ENCODE results near the gene SVOPL.
A peak's percentile ranks its signal among the peaks of the same experiment; 100 is the strongest.

Gene SVOPL

GRCh38 chr7:138726288-138726687 is 25.1 kb upstream of the SVOPL start:
- DNase-seq (ENCODE audit: low read depth) = no peak
- TF ChIP-seq, protein P1, sequence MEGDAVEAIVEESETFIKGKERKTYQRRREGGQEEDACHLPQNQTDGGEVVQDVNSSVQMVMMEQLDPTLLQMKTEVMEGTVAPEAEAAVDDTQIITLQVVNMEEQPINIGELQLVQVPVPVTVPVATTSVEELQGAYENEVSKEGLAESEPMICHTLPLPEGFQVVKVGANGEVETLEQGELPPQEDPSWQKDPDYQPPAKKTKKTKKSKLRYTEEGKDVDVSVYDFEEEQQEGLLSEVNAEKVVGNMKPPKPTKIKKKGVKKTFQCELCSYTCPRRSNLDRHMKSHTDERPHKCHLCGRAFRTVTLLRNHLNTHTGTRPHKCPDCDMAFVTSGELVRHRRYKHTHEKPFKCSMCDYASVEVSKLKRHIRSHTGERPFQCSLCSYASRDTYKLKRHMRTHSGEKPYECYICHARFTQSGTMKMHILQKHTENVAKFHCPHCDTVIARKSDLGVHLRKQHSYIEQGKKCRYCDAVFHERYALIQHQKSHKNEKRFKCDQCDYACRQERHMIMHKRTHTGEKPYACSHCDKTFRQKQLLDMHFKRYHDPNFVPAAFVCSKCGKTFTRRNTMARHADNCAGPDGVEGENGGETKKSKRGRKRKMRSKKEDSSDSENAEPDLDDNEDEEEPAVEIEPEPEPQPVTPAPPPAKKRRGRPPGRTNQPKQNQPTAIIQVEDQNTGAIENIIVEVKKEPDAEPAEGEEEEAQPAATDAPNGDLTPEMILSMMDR (IDR thresholded peaks at IDR 0.05; ENCODE audit: insufficient read depth, low read depth, low read length, missing control alignments) = peak; percentile 18

GRCh38 chr7:138720286-138720685 is 19.1 kb upstream of the SVOPL start:
- DNase-seq (ENCODE audit: low read depth) = no peak
- no peak overlapping the region for H3K4me3 ChIP-seq (ENCODE audit: low read depth, low read length)
- TF ChIP-seq, protein P1 (IDR thresholded peaks at IDR 0.05; ENCODE audit: insufficient read depth, low read depth, low read length, missing control alignments) = no peak

More at GRCh38 chr7:138726288-138726687, 25.1 kb upstream of the SVOPL start:
- no peak overlapping the region for H3K4me3 ChIP-seq (ENCODE audit: low read depth, low read length)

GRCh38 chr7:138716889-138717288 is 15.7 kb upstream of the SVOPL start:
- no peak for DNase-seq (ENCODE audit: low read depth)
- TF ChIP-seq, protein P1 (IDR thresholded peaks at IDR 0.05; ENCODE audit: insufficient read depth, low read depth, low read length, missing control alignments) = no peak

GRCh38 chr7:138713191-138713590 is 12.0 kb upstream of the SVOPL start:
- TF ChIP-seq, protein P1 (IDR thresholded peaks at IDR 0.05; ENCODE audit: insufficient read depth, low read depth, low read length, missing control alignments) = no peak
- peak; percentile 13 for DNase-seq (ENCODE audit: low read depth)
- no peak overlapping the region for H3K4me3 ChIP-seq (ENCODE audit: low read depth, low read length)

More at GRCh38 chr7:138716889-138717288, 15.7 kb upstream of the SVOPL start:
- no peak overlapping the region for H3K4me3 ChIP-seq (ENCODE audit: low read depth, low read length)

GRCh38 chr7:138712652-138713051 is 11.5 kb upstream of the SVOPL start:
- DNase-seq (ENCODE audit: low read depth) = no peak
- TF ChIP-seq, protein P1 (IDR thresholded peaks at IDR 0.05; ENCODE audit: insufficient read depth, low read depth, low read length, missing control alignments) = no peak
- no peak overlapping the region for H3K4me3 ChIP-seq (ENCODE audit: low read depth, low read length)

GRCh38 chr7:138710536-138711385 is 9.6 kb upstream of the SVOPL start:
- no peak for DNase-seq (ENCODE audit: low read depth)
- TF ChIP-seq, protein P1 (IDR thresholded peaks at IDR 0.05; ENCODE audit: insufficient read depth, low read depth, low read length, missing control alignments) = no peak
- no peak overlapping the region for H3K4me3 ChIP-seq (ENCODE audit: low read depth, low read length)

Measured in GM12865 (cell line).